ENCODE measurements around the gene ZBTB20. TPM values are rescaled to one million over a fixed set of nuclear protein-coding genes. Genes with fewer than 3 reads are reported as not detected.
A peak's percentile ranks its signal among the peaks of the same experiment; 100 is the strongest.

ZBTB20 gene
- total RNA-seq, 3 donors from 2014 or later, result 62.9 to 150 (median 109) TPM

DNA sequence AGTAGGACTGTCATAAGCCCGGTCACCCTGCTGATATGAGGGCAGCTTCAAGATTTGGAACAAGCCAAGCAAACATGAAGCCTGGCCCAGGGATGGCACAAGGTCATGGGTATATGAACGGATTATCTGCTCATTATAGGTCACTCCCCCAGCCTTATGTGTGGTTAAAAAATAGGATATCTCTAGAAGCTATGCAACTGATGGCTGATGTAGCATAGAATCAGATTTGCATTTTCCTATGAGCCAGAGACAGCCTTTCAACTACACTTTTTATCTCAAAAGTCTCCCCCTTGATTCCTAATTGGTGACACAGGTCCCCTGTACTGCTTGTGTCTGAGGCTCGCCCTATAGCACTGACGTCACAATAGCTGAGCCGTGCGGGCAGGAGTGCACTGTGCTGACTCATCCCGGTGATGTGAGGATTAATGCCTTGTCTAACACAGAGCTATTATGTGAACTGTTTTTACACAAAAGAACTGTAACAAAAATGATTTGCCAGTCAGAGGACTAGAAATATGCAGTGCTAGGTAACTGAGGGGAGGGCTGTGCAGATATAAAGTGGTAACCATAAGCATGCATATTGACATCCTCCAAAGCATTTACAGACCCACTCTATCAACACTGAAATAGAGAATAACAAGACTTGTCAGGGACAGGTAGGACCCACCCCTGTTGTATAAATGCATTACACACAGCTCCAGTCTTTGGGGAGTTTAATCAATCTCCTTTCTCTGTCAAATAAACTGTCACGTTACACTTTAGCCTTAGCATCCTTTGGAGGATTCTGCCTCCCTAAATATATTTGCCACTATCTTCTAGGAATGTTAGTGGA is 648.3 kb downstream of the ZBTB20 start:
- no peaks in the 10 kb centered on the region for H3K4me1 ChIP-seq
- no peak for TF ChIP-seq POLR2AphosphoS5 (IDR thresholded peaks at IDR 0.05)
- no peak for TF ChIP-seq POLR2A (IDR thresholded peaks at IDR 0.05)
- TF ChIP-seq, protein P1, sequence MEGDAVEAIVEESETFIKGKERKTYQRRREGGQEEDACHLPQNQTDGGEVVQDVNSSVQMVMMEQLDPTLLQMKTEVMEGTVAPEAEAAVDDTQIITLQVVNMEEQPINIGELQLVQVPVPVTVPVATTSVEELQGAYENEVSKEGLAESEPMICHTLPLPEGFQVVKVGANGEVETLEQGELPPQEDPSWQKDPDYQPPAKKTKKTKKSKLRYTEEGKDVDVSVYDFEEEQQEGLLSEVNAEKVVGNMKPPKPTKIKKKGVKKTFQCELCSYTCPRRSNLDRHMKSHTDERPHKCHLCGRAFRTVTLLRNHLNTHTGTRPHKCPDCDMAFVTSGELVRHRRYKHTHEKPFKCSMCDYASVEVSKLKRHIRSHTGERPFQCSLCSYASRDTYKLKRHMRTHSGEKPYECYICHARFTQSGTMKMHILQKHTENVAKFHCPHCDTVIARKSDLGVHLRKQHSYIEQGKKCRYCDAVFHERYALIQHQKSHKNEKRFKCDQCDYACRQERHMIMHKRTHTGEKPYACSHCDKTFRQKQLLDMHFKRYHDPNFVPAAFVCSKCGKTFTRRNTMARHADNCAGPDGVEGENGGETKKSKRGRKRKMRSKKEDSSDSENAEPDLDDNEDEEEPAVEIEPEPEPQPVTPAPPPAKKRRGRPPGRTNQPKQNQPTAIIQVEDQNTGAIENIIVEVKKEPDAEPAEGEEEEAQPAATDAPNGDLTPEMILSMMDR (IDR thresholded peaks at IDR 0.05), result no peak
- DNase-seq (ENCODE audit: low spot score in 2 of 2), result no peak
- intact Hi-C loops (cut with DNase I; ENCODE audit: low total_unique reads), result no loop called here
- no peaks in the 10 kb centered on the region for H3K36me3 ChIP-seq
- no peak overlapping the region for H3K27ac ChIP-seq
- H3K27me3 ChIP-seq, result no peaks in the 10 kb centered on the region
- H3K9me3 ChIP-seq, result no peaks in the 10 kb centered on the region
- no peak overlapping the region for H3K4me3 ChIP-seq

DNA sequence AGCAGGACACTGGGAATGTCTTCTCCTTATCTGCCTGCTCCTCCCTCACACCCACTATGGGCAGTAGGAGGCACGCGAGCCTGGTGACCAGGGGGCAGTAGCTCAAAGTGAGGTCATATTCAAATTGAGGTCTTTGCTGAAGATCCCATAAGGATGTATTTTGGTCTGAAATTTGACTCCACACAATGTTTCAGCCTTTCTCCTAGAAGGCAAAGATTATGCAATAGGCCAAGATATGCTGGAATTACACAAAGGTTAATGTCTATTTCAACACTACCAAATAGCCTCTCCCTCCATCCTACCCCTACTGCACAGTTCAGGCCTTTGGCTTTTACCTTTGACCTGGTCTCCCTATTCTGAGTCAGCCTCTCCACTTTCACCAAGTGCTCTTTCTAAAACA is 650.2 kb downstream of the ZBTB20 start:
- Histone ChIP-seq H3K4me1 (no peaks in the 10 kb centered on the region), H3K27me3 (no peaks in the 10 kb centered on the region), H3K27ac (peak overlapping the region in 1 of 2 donors; percentile 45), H3K36me3 (no peaks in the 10 kb centered on the region), H3K9me3 (no peaks in the 10 kb centered on the region), H3K4me3 (no peak overlapping the region)
- DNase-seq (ENCODE audit: low spot score in 2 of 2), result no peak
- TF ChIP-seq POLR2AphosphoS5 (IDR thresholded peaks at IDR 0.05) (no peak), POLR2A (IDR thresholded peaks at IDR 0.05) (no peak)
- TF ChIP-seq, protein P1 (IDR thresholded peaks at IDR 0.05), result no peak
- intact Hi-C loops (cut with DNase I; ENCODE audit: low total_unique reads), result no loop called here

DNA sequence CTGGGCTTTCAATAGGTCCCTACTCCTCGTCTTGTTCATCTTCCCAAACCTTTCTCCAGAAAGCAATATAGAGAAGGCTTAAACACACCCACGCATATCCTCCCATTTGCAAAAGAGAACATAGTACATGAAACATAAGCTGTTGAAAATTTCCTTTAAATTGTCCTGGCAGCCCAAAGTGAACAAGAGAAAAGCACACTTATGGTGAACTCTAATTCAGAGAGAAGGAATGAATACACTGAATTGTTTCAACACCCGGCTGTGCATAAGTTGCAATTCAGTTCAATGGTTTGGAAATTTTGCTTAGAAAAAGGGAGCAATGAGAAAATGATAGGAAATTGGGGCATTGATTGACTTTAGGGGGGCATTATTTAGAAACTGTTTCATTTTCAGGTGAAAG is 650.6 kb downstream of the ZBTB20 start:
- H3K9me3 ChIP-seq, result no peaks in the 10 kb centered on the region
- H3K27me3 ChIP-seq, result no peaks in the 10 kb centered on the region
- H3K36me3 ChIP-seq, result no peaks in the 10 kb centered on the region
- TF ChIP-seq, protein P1 (IDR thresholded peaks at IDR 0.05), result no peak
- TF ChIP-seq POLR2AphosphoS5 (IDR thresholded peaks at IDR 0.05), result no peak
- TF ChIP-seq POLR2A (IDR thresholded peaks at IDR 0.05), result no peak
- intact Hi-C loops (cut with DNase I; ENCODE audit: low total_unique reads), result no loop called here
- H3K27ac ChIP-seq, result peak overlapping the region in 1 of 2 donors; percentile 45
- DNase-seq (ENCODE audit: low spot score in 2 of 2), result no peak
- no peak overlapping the region for H3K4me3 ChIP-seq
- no peaks in the 10 kb centered on the region for H3K4me1 ChIP-seq

DNA sequence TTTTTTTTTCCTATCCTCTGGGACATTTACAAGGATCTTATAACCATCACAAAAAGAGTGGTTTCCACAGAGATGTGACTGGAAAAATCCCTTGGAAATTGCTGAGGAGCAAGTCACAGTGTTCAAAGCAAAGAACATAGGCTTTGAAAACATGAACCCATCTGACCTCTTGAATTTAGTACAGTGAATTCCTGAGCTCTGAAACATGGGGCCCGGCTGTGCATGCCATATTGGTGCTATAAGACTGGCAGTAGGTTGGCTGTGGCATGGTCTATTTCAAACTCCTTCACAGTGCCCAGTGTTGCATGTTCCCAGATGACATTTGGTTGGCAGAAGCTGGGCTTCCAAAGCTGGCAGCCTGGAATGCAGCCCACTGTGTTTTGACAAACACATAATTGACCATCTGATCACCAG is 651.1 kb downstream of the ZBTB20 start:
- H3K27me3 ChIP-seq, result no peaks in the 10 kb centered on the region
- TF ChIP-seq POLR2AphosphoS5 (IDR thresholded peaks at IDR 0.05), result no peak
- TF ChIP-seq, protein P1 (IDR thresholded peaks at IDR 0.05), result no peak
- TF ChIP-seq POLR2A (IDR thresholded peaks at IDR 0.05), result no peak
- no peaks in the 10 kb centered on the region for H3K36me3 ChIP-seq
- intact Hi-C loops (cut with DNase I; ENCODE audit: low total_unique reads), result no loop called here
- H3K4me3 ChIP-seq, result no peak overlapping the region
- no peak for DNase-seq (ENCODE audit: low spot score in 2 of 2)
- no peaks in the 10 kb centered on the region for H3K4me1 ChIP-seq
- H3K27ac ChIP-seq, result no peak overlapping the region
- H3K9me3 ChIP-seq, result no peaks in the 10 kb centered on the region

DNA sequence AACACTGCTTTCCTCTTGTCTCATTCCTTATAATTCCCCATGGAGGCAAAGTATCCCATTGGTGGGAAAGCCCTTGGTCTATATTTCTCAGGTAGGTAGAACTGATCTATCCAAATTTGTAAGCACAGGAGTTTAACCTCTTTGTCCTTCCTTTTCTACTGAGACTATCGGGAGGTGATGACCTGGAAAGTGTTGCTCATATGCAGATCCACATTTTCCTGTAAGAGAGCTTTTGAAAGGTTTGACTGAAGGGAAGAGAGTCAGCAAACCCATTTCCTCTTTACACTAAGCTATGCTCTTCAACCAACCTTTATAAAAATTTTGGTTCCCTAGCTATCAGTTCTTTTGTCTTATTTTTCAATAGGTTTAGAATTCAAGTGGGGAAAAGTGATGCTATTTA is 652.6 kb downstream of the ZBTB20 start:
- Histone ChIP-seq H3K4me3 (no peak overlapping the region), H3K9me3 (no peaks in the 10 kb centered on the region), H3K27ac (no peak overlapping the region), H3K27me3 (no peaks in the 10 kb centered on the region), H3K36me3 (no peaks in the 10 kb centered on the region), H3K4me1 (no peaks in the 10 kb centered on the region)
- intact Hi-C loops (cut with DNase I; ENCODE audit: low total_unique reads), result no loop called here
- DNase-seq (ENCODE audit: low spot score in 2 of 2), result no peak
- no peak for TF ChIP-seq POLR2A (IDR thresholded peaks at IDR 0.05)
